Measurements from ENCODE around the gene USP5. TPM values are rescaled to one million over a fixed set of nuclear protein-coding genes. Genes with fewer than 3 reads are reported as not detected.
"Not testable (repeated sequence)": the region's sequence is repeated elsewhere in the genome, so short reads cannot be mapped to it uniquely, and the experiment has no call there.

Gene USP5
- total and polyA plus RNA-seq, 2 experiments from 2014 or later, result 145 to 156 TPM

- Histone ChIP-seq H3K27me3 (no peaks in the 10 kb centered on the region), H3K36me3 (peaks cover 57% of the 10 kb centered on the region), H3K9me3 (ENCODE audit: low read depth) (no peaks in the 10 kb centered on the region), H3K4me3 (no peak overlapping the region), H3K4me1 (ENCODE audit: low read depth) (no peaks in the 10 kb centered on the region), H3K27ac (no peak overlapping the region)
- no peak for DNase-seq (ENCODE audit: low read depth in 1 of 2, low spot score in 1 of 2)
- TF ChIP-seq CTCF (IDR thresholded peaks at IDR 0.05; ENCODE audit: low read depth, low read length), result no peak
Observed at GRCh38 chr12:6863033-6863432, 11.1 kb downstream of the USP5 start.

GRCh38 chr12:6863586-6864321 lies 11.8 kb downstream of the USP5 start:
- no peak for TF ChIP-seq CTCF (IDR thresholded peaks at IDR 0.05; ENCODE audit: low read depth, low read length)
- H3K36me3 ChIP-seq, result peaks cover 49% of the 10 kb centered on the region

GRCh38 chr12:6865307-6865706 lies 13.4 kb downstream of the USP5 start:
- H3K36me3 ChIP-seq, result peaks cover 51% of the 10 kb centered on the region
- H3K4me3 ChIP-seq; DNase-seq (ENCODE audit: low read depth in 1 of 2, low spot score in 1 of 2); H3K4me1 ChIP-seq (ENCODE audit: low read depth); H3K27me3 ChIP-seq; H3K9me3 ChIP-seq (ENCODE audit: low read depth); H3K27ac ChIP-seq: not testable (repeated sequence)

More at GRCh38 chr12:6863586-6864321, 11.8 kb downstream of the USP5 start:
- Histone ChIP-seq H3K27ac (no peak overlapping the region), H3K9me3 (ENCODE audit: low read depth) (no peaks in the 10 kb centered on the region), H3K4me3 (no peak overlapping the region), H3K27me3 (no peaks in the 10 kb centered on the region), H3K4me1 (ENCODE audit: low read depth) (peaks cover 1% of the 10 kb centered on the region)
- no peak for DNase-seq (ENCODE audit: low read depth in 1 of 2, low spot score in 1 of 2)

- Histone ChIP-seq H3K4me1 (ENCODE audit: low read depth) (peaks cover 7% of the 10 kb centered on the region), H3K36me3 (peaks cover 50% of the 10 kb centered on the region), H3K4me3 (no peak overlapping the region), H3K9me3 (ENCODE audit: low read depth) (no peaks in the 10 kb centered on the region), H3K27ac (no peak overlapping the region), H3K27me3 (no peaks in the 10 kb centered on the region)
- no peak for DNase-seq (ENCODE audit: low read depth in 1 of 2, low spot score in 1 of 2)
- TF ChIP-seq CTCF (IDR thresholded peaks at IDR 0.05; ENCODE audit: low read depth, low read length), result no peak
Observed at GRCh38 chr12:6866163-6866919, 14.4 kb downstream of the USP5 start.

GRCh38 chr12:6866920-6867412 lies 15.0 kb downstream of the USP5 start:
- Histone ChIP-seq H3K36me3 (peaks cover 50% of the 10 kb centered on the region), H3K27ac (no peak overlapping the region)
- TF ChIP-seq CTCF (IDR thresholded peaks at IDR 0.05; ENCODE audit: low read depth, low read length), result no peak

More at GRCh38 chr12:6866920-6867412, 15.0 kb downstream of the USP5 start:
- DNase-seq (ENCODE audit: low read depth in 1 of 2, low spot score in 1 of 2), result no peak
- Histone ChIP-seq H3K27me3 (no peaks in the 10 kb centered on the region), H3K9me3 (ENCODE audit: low read depth) (no peaks in the 10 kb centered on the region), H3K4me3 (peak overlapping the region; percentile 97), H3K4me1 (ENCODE audit: low read depth) (peaks cover 7% of the 10 kb centered on the region)
